ENCODE measurements around the gene TAF11L8. TPM values are rescaled to one million over a fixed set of nuclear protein-coding genes. Genes with fewer than 3 reads are reported as not detected.
"Not testable (repeated sequence)": the region's sequence is repeated elsewhere in the genome, so short reads cannot be mapped to it uniquely, and the experiment has no call there.

The TAF11L8 gene
- not detected in 2 replicates for total RNA-seq

DNA sequence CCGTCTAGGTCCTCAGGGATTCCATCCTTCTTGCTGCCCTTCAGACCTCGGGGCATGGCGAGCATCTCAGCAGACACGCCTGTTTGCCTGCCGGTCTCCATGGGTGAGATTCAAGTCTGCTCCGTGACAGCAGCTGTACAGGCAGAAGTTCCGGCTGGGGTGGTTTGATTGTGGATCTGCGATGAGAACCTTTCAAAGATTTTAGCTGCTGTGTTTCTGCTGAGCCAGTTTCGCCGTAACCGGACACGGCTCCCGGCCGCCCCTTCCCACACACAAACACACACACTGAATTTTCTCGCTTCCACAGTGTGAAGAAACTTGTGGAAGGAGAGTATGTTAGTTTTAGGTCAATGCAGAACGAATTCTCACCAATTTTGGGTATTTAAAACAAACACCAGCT lies at the start of gene TAF11L8:
TSS of gene TAF11L8 (minus strand) at position 101 of the 400 bp plus-strand sequence.
- H3K4me3 ChIP-seq (ENCODE audit: low read depth, low read length); H3K27me3 ChIP-seq (ENCODE audit: control insufficient read depth, insufficient read depth, low read length); DNase-seq (ENCODE audit: low read depth); H3K36me3 ChIP-seq (ENCODE audit: control insufficient read depth, insufficient read depth, low read length): not testable (repeated sequence)

DNA sequence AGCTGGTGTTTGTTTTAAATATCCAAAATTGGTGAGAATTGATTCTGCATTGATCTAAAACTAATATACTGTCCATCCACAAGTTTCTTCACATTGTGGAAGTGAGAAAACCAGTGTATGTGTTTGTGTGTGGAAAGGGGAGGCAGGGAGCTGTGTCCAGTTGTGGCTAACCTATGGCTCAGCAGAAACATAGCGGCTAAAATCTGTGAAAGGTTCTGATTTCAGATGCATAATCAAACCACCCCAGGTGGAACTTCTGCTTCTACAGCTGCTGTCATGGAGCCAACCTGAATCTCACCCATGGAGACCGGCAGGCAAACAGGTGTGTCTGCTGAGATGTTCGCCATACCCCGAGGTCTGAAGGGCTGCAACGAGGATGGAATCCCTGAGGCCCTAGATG lies 43.4 kb upstream of the TAF11L8 start, which contains the start of gene TAF11L14:
TSS of gene TAF11L14 (plus strand) at position 301 of the 400 bp plus-strand sequence.
- Histone ChIP-seq H3K4me3 (ENCODE audit: low read depth, low read length) (no peak within 1 kb of the TSS), H3K36me3 (ENCODE audit: control insufficient read depth, insufficient read depth, low read length) (no peaks in the 10 kb centered on the region), H3K27me3 (ENCODE audit: control insufficient read depth, insufficient read depth, low read length) (no peaks in the 10 kb centered on the region)
- TF ChIP-seq, protein P1, sequence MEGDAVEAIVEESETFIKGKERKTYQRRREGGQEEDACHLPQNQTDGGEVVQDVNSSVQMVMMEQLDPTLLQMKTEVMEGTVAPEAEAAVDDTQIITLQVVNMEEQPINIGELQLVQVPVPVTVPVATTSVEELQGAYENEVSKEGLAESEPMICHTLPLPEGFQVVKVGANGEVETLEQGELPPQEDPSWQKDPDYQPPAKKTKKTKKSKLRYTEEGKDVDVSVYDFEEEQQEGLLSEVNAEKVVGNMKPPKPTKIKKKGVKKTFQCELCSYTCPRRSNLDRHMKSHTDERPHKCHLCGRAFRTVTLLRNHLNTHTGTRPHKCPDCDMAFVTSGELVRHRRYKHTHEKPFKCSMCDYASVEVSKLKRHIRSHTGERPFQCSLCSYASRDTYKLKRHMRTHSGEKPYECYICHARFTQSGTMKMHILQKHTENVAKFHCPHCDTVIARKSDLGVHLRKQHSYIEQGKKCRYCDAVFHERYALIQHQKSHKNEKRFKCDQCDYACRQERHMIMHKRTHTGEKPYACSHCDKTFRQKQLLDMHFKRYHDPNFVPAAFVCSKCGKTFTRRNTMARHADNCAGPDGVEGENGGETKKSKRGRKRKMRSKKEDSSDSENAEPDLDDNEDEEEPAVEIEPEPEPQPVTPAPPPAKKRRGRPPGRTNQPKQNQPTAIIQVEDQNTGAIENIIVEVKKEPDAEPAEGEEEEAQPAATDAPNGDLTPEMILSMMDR (IDR thresholded peaks at IDR 0.05; ENCODE audit: insufficient read depth, low read length, poor library complexity, severe bottlenecking) = no peak
- DNase-seq (ENCODE audit: low read depth) = no peak

DNA sequence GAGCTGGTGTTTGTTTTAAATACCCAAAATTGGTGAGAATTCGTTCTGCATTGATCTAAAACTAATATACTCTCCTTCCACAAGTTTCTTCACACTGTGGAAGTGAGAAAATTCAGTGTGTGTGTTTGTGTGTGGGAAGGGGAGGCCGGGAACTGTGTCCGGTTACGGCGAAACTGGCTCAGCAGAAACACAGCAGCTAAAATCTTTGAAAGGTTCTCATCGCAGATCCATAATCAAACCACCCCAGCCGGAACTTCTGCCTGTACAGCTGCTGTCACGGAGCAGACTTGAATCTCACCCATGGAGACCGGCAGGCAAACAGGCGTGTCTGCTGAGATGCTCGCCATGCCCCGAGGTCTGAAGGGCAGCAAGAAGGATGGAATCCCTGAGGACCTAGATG lies 41.0 kb upstream of the TAF11L8 start, which contains the start of gene TAF11L13:
TSS of gene TAF11L13 (plus strand) at position 301 of the 400 bp plus-strand sequence.
- not testable (repeated sequence) for DNase-seq (ENCODE audit: low read depth); H3K27me3 ChIP-seq (ENCODE audit: control insufficient read depth, insufficient read depth, low read length); H3K4me3 ChIP-seq (ENCODE audit: low read depth, low read length); H3K36me3 ChIP-seq (ENCODE audit: control insufficient read depth, insufficient read depth, low read length)

DNA sequence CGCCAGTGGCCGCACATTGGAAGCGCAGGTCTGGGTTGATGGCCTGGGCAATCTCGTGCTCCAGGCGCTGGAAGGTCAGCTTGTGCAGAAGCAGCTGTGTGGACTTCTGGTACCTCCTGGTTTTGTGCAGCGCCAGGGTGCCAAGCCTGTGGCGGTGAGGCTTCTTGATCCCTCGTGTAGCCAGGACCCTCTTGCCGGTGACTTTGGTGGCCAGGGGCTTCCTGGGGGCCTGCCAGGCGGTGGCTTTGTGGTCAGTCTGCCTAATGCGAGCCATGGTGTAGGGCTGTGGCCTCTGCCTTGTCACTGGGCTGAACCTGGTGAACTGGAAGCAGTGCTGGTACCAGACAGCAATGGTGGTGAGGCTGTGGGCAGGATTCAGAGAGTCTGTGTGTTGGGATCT lies 34.9 kb upstream of the TAF11L8 start:
- no peaks in the 10 kb centered on the region for H3K36me3 ChIP-seq (ENCODE audit: control insufficient read depth, insufficient read depth, low read length)
- DNase-seq (ENCODE audit: low read depth) = no peak
- no peaks in the 10 kb centered on the region for H3K27me3 ChIP-seq (ENCODE audit: control insufficient read depth, insufficient read depth, low read length)
- TF ChIP-seq, protein P1 (IDR thresholded peaks at IDR 0.05; ENCODE audit: insufficient read depth, low read length, poor library complexity, severe bottlenecking) = no peak
- H3K4me3 ChIP-seq (ENCODE audit: low read depth, low read length) = no peak overlapping the region

DNA sequence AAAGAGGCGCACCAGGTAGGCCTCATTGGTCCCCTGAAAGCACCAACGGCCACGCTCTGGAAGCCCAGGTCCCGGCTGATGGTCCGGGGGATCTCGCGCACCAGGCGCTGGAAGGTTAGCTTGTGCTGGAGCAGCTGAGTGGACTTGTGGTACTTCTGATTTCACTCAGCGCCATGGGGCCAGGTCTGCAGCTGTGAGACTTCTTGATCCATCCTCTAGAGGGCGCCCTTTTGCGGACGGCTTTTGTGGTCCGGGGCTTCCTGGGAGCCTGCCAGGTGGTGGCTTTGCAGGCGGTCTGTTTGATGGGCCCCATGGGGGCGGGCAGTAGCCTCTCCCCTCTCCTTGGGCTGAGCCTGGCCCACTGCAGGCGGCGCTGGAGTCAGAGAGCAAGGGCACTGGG lies 29.9 kb upstream of the TAF11L8 start:
- TF ChIP-seq, protein P1 (IDR thresholded peaks at IDR 0.05; ENCODE audit: insufficient read depth, low read length, poor library complexity, severe bottlenecking) = no peak
- Histone ChIP-seq H3K27me3 (ENCODE audit: control insufficient read depth, insufficient read depth, low read length) (no peaks in the 10 kb centered on the region), H3K4me3 (ENCODE audit: low read depth, low read length) (no peak overlapping the region), H3K36me3 (ENCODE audit: control insufficient read depth, insufficient read depth, low read length) (no peaks in the 10 kb centered on the region)
- no peak for DNase-seq (ENCODE audit: low read depth)

DNA sequence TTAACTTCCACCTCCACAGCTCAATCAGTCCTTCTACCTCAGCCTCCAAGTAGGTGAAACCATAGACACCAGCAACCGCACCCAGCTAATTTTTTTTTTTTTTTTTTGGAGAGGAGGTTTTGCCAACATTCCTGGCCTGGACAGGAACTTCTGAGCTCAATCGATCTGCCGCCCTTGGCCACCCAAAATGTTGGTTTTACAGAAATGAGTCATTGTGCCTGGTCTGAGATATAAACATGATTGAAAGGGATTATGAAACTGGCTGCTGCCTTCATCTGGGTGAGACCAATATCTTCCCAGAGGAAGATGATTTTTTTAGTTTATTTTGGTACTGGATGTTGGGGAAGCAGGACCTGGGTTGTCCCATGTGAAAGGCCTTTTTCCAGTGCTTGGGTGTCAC lies 28.6 kb upstream of the TAF11L8 start:
- TF ChIP-seq, protein P1 (IDR thresholded peaks at IDR 0.05; ENCODE audit: insufficient read depth, low read length, poor library complexity, severe bottlenecking) = no peak
- Histone ChIP-seq H3K36me3 (ENCODE audit: control insufficient read depth, insufficient read depth, low read length) (no peaks in the 10 kb centered on the region), H3K4me3 (ENCODE audit: low read depth, low read length) (no peak overlapping the region), H3K27me3 (ENCODE audit: control insufficient read depth, insufficient read depth, low read length) (no peaks in the 10 kb centered on the region)
- DNase-seq (ENCODE audit: low read depth) = no peak

DNA sequence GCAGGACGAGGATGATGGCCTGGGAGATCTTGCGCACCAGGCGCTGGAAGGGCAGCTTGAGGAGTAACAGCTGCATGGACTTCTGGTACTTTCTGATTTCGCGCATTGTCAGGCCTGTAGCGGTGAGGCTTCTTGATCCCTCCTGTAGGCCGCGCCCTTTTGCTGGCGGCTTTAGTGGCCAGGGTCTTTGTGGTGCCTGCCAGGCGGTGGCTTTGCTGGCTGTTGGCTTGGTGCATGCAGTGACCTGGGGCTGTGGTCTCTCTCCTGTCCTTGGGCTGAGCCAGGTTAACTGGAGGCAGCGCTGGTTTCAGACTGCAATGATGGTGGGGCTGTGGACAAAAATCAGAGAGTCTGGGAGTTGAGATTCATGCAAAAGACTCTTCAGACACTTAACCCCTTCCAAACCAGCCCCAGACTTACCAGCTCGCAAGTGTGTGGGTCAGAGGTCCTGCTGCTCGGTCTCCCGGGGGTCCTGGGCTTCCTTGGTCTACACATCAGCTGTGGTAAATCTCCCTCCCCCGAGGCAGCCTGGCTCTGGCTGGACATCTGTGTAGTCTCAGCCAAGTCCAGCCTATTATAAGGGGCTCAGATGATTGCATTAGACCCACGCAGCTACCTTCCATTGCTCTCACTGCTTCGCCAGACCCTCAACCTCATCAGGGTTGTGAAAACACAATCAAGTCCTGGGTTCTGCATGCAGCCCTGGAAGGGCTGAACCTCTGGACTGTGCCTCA lies 24.3 kb upstream of the TAF11L8 start:
- no peak for DNase-seq (ENCODE audit: low read depth)

DNA sequence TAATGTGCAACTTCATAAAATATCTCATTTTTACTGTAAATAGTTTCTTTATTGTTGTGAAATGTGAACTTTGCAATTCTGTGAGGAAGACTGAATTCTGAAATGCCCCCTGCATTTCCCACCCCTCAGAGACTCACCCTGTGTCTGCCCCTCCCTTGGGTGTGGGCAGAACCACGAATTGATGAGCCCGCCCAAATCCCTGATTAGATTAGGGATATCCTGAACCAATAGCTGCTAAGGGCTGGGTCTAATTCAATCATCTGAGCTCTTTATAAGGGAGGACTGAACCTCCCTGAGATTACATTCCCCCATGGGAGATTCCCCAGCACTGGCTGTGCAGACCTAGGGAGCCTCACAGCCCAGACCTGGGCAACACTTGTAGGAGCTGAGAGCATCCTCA lies 19.3 kb upstream of the TAF11L8 start, which contains the start of gene TAF11L12:
TSS of gene TAF11L12 (plus strand) at position 301 of the 400 bp plus-strand sequence.
- H3K4me3 ChIP-seq (ENCODE audit: low read depth, low read length); H3K36me3 ChIP-seq (ENCODE audit: control insufficient read depth, insufficient read depth, low read length); DNase-seq (ENCODE audit: low read depth); H3K27me3 ChIP-seq (ENCODE audit: control insufficient read depth, insufficient read depth, low read length): not testable (repeated sequence)

More for the DNA sequence above, 24.3 kb upstream of the TAF11L8 start:
- H3K36me3 ChIP-seq (ENCODE audit: control insufficient read depth, insufficient read depth, low read length) = no peaks in the 10 kb centered on the region
- no peak overlapping the region for H3K4me3 ChIP-seq (ENCODE audit: low read depth, low read length)
- H3K27me3 ChIP-seq (ENCODE audit: control insufficient read depth, insufficient read depth, low read length) = no peaks in the 10 kb centered on the region
- TF ChIP-seq, protein P1 (IDR thresholded peaks at IDR 0.05; ENCODE audit: insufficient read depth, low read length, poor library complexity, severe bottlenecking) = no peak

DNA sequence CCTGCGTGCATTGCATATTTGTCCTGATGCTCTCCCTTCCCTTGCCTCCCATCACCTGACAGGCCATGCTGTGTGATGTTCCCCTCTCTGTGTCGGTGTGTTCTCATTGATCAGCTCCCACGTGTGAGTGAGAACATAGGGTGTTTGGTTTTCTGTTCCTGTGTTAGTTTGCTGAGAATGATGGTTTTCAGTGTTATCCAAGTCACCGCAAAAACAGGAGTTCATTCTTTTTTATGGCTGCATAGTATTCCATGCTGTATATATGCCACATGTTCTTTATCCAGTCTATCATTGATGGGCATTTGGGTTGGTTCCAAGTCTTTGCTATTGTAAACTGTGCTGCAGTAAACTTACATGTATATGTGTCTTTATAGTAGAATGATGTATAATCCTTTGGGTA lies 16.7 kb upstream of the TAF11L8 start:
- not testable (repeated sequence) for H3K36me3 ChIP-seq (ENCODE audit: control insufficient read depth, insufficient read depth, low read length); H3K27me3 ChIP-seq (ENCODE audit: control insufficient read depth, insufficient read depth, low read length); H3K4me3 ChIP-seq (ENCODE audit: low read depth, low read length); DNase-seq (ENCODE audit: low read depth)

All from kidney epithelial cell (primary cell).